Stimulated activated CD8-positive, alpha-beta memory T cell treated with anti-CD3 and anti-CD28 coated beads, Interleukin-7, amount 100 ng/mL, for 48 hours (primary cell): ENCODE measurements around the gene PGLYRP2.

Experiments
- DNase-seq, 2 donors: peaks; one replicate each; pipeline ENCODE4 v3.0.0-alpha.2; 2020; ENCODE audit warnings: low read depth in 1 of 2; ENCODE audit errors: extremely low read depth in 1 of 2

Gene PGLYRP2

GRCh38 chr19:15442142-15442920 is 37.0 kb downstream of the PGLYRP2 start:
- DNase-seq = no peak

- DNase-seq = no peak
Measured at GRCh38 chr19:15441317-15441716, 38.0 kb downstream of the PGLYRP2 start.

- DNase-seq = no peak
Measured at GRCh38 chr19:15439821-15440641, 39.3 kb downstream of the PGLYRP2 start.

- no peak for DNase-seq
Measured at GRCh38 chr19:15439078-15439799, 40.1 kb downstream of the PGLYRP2 start.

GRCh38 chr19:15438577-15438976 is 40.7 kb downstream of the PGLYRP2 start:
- DNase-seq = no peak

GRCh38 chr19:15438124-15438496 is 41.2 kb downstream of the PGLYRP2 start:
- no peak for DNase-seq

- DNase-seq = no peak
Measured at GRCh38 chr19:15437355-15438123, 41.8 kb downstream of the PGLYRP2 start.

GRCh38 chr19:15436826-15437110 is 42.5 kb downstream of the PGLYRP2 start:
- DNase-seq = no peak

GRCh38 chr19:15436012-15436825 is 43.1 kb downstream of the PGLYRP2 start:
- DNase-seq = no peak

GRCh38 chr19:15433519-15434069 is 45.7 kb downstream of the PGLYRP2 start:
- DNase-seq = no peak

- DNase-seq = peak; percentile 84 to 87
Measured at GRCh38 chr19:15432629-15433518, 46.4 kb downstream of the PGLYRP2 start.

GRCh38 chr19:15432018-15432494 is 47.2 kb downstream of the PGLYRP2 start:
- DNase-seq = peak in 1 of 2 donors; percentile 15

GRCh38 chr19:15431396-15432017 is 47.8 kb downstream of the PGLYRP2 start:
- DNase-seq = no peak

- no peak for DNase-seq
Measured at GRCh38 chr19:15430526-15431120, 48.7 kb downstream of the PGLYRP2 start.

GRCh38 chr19:15429825-15430467 is 49.4 kb downstream of the PGLYRP2 start:
- no peak for DNase-seq

GRCh38 chr19:15428956-15429824 is 50.1 kb downstream of the PGLYRP2 start:
- no peak for DNase-seq
